Adrenal gland (tissue), 5 donors: ENCODE measurements around the gene MMD.

Experiments used
- POLR2A ChIP-seq, 2 donors: fragments of 450-650 bp; IDR thresholded peaks; one replicate each; pipeline ENCODE4 v1.6.1; 2017; ENCODE audit warnings: antibody characterized with exemption in 2 of 2, mild to moderate bottlenecking in 2 of 2, moderate library complexity in 1 of 2
- TF ChIP-seq, protein P1 (sequence below), 6 experiments: fragments of 450-650 bp in 4 of 6; fragments of 200-600 bp in 2 of 6; sonication (generic) in 1 of 6; IDR thresholded peaks; 1 replicate in 5 of 6; 2 replicates in 1 of 6; pipeline versions ENCODE4 v1.5.1 to v1.8.0; 2016 to 2021; ENCODE audit warnings: antibody characterized with exemption in 6 of 6, mild to moderate bottlenecking in 2 of 6, moderate library complexity in 1 of 6
- donor health status: DM: no; HTN: no; CAD: no.

GRCh38 chr17:55463600-55463999, 42.0 kb upstream of the MMD start:
- TF ChIP-seq, protein P1, sequence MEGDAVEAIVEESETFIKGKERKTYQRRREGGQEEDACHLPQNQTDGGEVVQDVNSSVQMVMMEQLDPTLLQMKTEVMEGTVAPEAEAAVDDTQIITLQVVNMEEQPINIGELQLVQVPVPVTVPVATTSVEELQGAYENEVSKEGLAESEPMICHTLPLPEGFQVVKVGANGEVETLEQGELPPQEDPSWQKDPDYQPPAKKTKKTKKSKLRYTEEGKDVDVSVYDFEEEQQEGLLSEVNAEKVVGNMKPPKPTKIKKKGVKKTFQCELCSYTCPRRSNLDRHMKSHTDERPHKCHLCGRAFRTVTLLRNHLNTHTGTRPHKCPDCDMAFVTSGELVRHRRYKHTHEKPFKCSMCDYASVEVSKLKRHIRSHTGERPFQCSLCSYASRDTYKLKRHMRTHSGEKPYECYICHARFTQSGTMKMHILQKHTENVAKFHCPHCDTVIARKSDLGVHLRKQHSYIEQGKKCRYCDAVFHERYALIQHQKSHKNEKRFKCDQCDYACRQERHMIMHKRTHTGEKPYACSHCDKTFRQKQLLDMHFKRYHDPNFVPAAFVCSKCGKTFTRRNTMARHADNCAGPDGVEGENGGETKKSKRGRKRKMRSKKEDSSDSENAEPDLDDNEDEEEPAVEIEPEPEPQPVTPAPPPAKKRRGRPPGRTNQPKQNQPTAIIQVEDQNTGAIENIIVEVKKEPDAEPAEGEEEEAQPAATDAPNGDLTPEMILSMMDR (IDR thresholded peaks at IDR 0.05), result no peak
- no peak for TF ChIP-seq POLR2A (IDR thresholded peaks at IDR 0.05)
